Fibroblast of mammary gland (primary cell): ENCODE data around the gene SLC23A1.

Experiments used
- DNase-seq: peaks from one replicate; pipeline ENCODE4 v3.0.0-alpha.2; 2010; ENCODE audit warnings: low read depth
- H3K4me3 ChIP-seq: 2 replicates; pipeline ENCODE4 v1.5.1; 2011; ENCODE audit warnings: low read depth, mild to moderate bottlenecking, low read length, moderate library complexity; ENCODE audit not compliant: control insufficient read depth
- TF ChIP-seq, protein P1 (sequence below): conservative IDR thresholded peaks from 2 replicates; pipeline ENCODE4 v1.5.1; 2011; ENCODE audit warnings: low read depth, low read length, inconsistent platforms; ENCODE audit not compliant: control insufficient read depth, insufficient read depth

Gene SLC23A1

DNA sequence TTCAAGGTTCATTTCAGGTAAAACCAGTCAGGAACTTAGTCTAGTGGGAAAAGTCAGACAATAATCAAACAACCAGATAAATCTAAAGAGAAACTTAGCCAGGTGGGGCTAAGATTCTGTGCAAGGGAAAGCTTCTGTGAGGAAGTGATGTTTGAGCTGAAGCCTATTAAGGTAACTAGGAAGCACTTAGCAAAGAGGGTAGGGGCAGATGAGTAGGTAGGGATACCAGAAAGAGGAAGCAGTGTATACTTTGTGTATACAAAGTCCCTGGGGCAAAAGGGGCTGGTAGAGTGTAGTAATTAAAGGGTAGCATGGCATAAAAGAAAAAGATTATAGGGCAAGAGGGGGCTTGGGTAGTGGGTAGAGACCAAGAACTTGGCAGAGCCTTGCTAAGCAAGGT is 24.4 kb upstream of the SLC23A1 start:
- no peak for DNase-seq
- TF ChIP-seq, protein P1, sequence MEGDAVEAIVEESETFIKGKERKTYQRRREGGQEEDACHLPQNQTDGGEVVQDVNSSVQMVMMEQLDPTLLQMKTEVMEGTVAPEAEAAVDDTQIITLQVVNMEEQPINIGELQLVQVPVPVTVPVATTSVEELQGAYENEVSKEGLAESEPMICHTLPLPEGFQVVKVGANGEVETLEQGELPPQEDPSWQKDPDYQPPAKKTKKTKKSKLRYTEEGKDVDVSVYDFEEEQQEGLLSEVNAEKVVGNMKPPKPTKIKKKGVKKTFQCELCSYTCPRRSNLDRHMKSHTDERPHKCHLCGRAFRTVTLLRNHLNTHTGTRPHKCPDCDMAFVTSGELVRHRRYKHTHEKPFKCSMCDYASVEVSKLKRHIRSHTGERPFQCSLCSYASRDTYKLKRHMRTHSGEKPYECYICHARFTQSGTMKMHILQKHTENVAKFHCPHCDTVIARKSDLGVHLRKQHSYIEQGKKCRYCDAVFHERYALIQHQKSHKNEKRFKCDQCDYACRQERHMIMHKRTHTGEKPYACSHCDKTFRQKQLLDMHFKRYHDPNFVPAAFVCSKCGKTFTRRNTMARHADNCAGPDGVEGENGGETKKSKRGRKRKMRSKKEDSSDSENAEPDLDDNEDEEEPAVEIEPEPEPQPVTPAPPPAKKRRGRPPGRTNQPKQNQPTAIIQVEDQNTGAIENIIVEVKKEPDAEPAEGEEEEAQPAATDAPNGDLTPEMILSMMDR, result no peak
- H3K4me3 ChIP-seq, result no peak overlapping the region

GRCh38 chr5:139406963-139407362 is 23.9 kb upstream of the SLC23A1 start:
- DNase-seq, result no peak
- TF ChIP-seq, protein P1, result no peak

GRCh38 chr5:139404484-139404840 is 21.4 kb upstream of the SLC23A1 start:
- TF ChIP-seq, protein P1, result no peak
- no peak for DNase-seq
- H3K4me3 ChIP-seq, result peak overlapping the region; percentile 63

More at GRCh38 chr5:139406963-139407362, 23.9 kb upstream of the SLC23A1 start:
- no peak overlapping the region for H3K4me3 ChIP-seq

DNA sequence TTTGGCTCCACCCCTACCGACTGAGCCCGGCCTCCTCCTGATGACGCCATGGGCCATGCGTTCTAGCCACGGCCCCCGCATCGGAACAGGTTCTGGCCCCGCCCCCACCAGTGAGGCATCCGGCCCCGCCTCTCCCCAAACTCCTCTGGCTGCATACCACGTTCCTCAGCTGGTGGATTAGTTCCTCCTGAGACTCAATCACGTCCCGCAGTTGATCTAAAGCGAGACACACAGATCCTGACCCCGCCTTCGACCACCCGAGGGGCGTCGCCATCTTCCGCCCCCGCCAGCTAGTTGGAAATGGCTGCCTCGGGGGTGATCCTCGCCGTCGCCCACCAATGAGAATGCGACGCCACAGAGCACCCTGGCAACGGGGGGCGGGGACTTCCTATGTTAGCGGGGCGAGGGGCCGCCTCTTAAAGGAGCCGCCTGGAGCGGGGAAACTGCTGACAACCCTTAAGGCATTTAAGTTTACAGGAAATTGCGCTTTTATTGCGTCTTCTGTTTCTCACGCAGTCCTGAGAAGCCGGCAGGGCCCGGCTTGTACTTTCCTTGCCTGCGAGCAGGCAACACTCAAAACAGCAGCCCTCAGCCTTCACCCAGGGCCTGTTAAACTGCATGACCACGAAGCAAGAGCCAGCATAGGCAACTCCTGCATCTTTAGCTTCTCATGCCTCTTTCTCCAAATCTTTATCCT is 20.8 kb upstream of the SLC23A1 start, which contains the start of gene SPATA24:
TSS of gene SPATA24 (minus strand) at position 303 of the 697 bp plus-strand sequence. CDS start at position 274, 29 bp downstream.
- TF ChIP-seq, protein P1, result no peak
- H3K4me3 ChIP-seq, result peak within 1 kb of the TSS; percentile 63
- peak; percentile 95 for DNase-seq

GRCh38 chr5:139403418-139403786 is 20.3 kb upstream of the SLC23A1 start:
- H3K4me3 ChIP-seq, result peak overlapping the region; percentile 63
- DNase-seq, result no peak
- TF ChIP-seq, protein P1, result no peak

DNA sequence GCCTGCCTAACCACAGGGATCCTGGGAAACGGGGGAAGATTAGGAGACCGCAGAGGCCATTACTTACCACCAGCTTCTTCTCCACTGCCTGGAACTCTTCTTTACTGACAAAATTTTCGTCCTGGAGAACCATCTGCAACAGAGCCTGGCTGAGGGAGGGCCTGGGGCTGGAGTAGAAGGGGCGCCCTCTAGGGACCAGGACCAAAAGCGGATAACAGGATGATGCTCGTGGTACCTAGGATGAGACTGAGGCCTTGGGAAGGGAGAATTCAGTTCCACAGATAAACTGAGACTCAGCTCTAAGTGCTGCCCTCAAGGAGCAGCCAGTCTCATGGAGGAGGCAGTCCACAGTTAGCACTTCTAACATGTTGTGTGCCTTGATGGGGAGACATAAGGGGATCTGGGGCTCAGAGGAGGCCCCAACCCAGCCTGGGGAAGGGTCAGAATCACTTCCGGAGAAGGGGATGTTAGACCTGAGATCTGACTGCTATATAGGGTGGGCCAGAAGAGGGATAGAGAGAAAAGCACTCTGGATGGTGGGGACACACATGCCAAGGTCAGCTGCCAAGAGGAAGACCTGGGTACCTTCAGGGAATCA is 19.6 kb upstream of the SLC23A1 start:
- no peak for DNase-seq
- no peak overlapping the region for H3K4me3 ChIP-seq
- TF ChIP-seq, protein P1, result peak; percentile 41

GRCh38 chr5:139401546-139401945 is 18.4 kb upstream of the SLC23A1 start:
- no peak overlapping the region for H3K4me3 ChIP-seq
- TF ChIP-seq, protein P1, result no peak
- DNase-seq, result no peak
